Measurements from ENCODE around the gene GMCL2.
A peak's percentile ranks its signal among the peaks of the same experiment; 100 is the strongest.
"Not testable (repeated sequence)": the region's sequence is repeated elsewhere in the genome, so short reads cannot be mapped to it uniquely, and the experiment has no call there.

The GMCL2 gene

DNA sequence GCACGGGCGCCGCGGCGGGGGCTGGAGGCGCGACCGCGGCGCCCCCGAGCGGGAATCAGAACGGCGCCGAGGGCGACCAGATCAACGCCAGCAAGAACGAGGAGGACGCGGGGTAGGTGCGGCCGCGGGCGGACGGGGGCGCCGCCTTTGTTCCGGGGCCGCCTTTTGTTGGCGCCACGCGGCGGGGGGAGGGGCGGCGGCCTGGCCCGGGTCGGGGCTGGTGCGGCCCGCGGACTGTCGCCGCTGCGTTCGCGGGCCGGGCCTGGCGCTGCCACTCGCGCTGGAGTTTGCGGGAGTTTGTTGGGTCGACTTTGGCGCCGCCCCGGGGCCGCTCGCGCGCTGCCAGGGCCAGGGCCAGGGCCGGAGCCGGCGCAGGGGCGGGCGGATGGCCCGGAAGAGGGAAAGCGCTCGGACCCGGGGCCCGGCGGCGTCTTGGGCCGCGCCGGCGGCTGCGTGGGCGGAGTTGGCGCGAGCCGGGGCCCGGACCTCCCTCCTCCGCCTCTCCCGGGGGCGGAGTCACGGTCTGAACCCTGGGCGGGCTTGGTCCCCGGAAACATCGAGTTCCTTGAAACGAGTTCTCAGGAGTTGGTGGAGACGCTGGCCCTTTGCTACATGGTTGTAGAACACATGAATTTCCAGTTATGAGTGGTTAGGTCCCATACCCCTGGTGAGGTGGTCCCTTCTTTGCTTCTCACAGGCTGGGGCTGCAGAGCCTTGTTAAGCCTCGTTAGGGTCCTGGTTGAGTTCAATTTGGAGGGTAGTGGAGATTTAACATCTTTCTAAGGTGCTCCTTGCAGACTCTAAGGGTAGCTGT lies 18.0 kb upstream of the GMCL2 start:
- DNase-seq = peak; percentile 40

GRCh38 chr5:178204182-178204934 lies 17.2 kb upstream of the GMCL2 start, which contains the start of gene HNRNPAB:
Gene HNRNPAB, plus strand, starts transcription at chr5:178204533. Its CDS starts 305 bp downstream, at chr5:178204838.
- peak; percentile 84 for DNase-seq

- DNase-seq = no peak
Observed at GRCh38 chr5:178203670-178204181, 16.6 kb upstream of the GMCL2 start.

GRCh38 chr5:178202541-178202940 lies 15.4 kb upstream of the GMCL2 start:
- no peak for DNase-seq

GRCh38 chr5:178201927-178202235 lies 14.7 kb upstream of the GMCL2 start:
- DNase-seq = peak; percentile 73

GRCh38 chr5:178201221-178201926 lies 14.2 kb upstream of the GMCL2 start:
- no peak for DNase-seq

- DNase-seq = no peak
Observed at GRCh38 chr5:178199581-178200434, 12.6 kb upstream of the GMCL2 start.

GRCh38 chr5:178198706-178199105 lies 11.5 kb upstream of the GMCL2 start:
- DNase-seq = peak; percentile 24

GRCh38 chr5:178198151-178198550 lies 11.0 kb upstream of the GMCL2 start:
- not testable (repeated sequence) for DNase-seq

DNA sequence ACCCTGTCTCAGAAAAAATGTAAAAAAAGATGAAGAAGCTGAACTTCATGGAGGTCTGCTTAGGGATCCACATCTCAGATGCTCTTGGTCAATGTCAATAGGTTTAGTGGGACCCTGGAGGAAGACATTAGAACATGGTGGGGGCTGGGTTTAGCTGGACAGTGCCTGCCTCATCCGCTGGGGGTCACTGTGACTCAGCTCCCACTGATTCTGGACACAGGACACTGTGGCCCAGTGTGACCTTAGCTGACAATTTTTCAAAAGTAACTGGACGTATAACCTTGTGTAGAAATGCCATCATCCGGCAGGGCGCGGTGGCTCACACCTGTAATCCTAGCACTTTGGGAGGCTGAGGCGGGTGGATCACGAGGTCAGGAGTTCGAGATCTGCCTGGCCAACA lies 9.8 kb upstream of the GMCL2 start:
- no peak for DNase-seq

DNA sequence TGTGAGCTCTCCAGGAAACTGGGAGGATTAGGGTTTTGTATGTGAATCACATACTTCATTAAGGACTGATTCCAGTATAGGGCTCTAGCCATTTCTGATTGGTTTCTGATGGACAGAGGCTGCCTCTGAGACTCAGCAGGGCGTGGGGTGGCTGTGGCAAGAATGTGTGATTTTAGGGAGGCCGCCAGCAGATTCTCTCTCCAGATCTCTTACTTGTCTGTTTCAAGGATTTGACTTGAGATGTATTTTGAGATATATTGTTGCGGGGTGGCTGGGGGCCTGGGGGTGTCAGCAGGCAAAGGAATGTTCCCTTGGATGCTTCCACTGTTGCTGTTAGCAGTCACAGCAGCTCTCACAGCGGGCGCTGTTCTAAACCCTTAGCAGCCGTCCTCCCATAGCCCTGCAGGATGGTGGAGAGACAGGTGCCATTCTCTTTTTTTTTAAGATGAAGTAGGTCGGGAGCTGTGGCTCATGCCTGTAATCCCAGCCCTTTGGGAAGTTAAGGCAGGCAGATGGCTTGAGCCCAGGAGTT lies 9.2 kb upstream of the GMCL2 start:
- no peak for DNase-seq

DNA sequence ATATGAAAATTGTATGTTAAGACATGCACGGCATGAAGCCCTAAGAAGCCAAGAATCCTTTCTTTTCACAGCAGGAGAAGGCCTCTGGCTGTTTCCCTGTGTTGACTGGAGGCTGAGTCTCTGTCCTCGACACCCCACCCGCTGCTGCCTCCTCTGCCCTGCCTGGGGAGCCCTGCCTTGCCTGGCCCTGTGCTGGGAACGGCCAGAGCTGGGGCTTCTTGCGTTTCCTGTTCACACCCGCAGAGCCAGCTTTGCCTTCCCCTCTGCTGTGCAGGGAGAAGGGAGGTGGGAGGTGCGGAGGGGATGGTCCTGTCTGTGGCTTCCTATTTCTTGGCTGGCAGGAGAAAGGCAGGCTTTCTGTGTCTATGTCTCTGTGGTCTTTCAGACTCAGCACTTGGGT lies 6.9 kb upstream of the GMCL2 start:
- peak; percentile 26 for DNase-seq

GRCh38 chr5:178193251-178193809 lies 6.2 kb upstream of the GMCL2 start:
- DNase-seq = no peak

DNA sequence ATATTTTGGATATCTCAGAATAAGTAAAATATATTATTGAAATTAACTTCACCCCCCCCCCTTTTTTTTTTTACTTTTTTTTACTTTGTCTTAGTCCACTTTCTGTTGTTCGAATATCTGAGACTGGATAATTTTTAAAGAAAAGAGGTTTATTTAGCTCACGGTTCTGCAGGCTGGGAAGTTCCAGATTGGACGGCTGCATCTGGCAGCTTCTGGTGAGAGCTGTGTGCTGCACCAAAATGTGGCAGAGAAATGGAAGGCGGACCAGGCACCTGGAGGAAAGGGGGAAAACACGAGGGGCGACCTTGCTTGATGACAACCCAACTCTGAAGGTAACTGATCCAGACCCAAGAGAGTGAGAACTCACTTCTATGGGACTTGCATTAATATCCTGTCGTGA lies 5.6 kb upstream of the GMCL2 start:
- DNase-seq = no peak

DNA sequence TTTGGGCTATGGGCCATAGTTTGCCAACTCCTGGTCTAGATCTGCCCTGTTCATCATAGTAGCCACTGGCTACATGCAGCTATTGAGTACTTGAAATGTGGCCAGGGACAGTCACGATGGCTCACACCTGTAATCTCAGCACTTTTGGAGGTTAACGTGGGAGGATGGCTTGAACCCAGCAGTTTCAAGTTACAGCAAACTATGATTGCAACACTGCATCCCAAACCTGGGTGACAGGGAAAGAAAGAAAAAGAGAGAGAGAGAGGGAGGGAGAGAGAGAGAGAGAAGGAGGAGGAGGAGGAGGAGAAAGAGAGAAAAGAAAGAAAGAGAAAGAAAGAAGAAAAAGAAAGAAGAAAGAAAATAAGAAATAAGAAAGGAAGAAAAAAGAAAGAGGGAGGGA lies 5.1 kb upstream of the GMCL2 start:
- no peak for DNase-seq

DNA sequence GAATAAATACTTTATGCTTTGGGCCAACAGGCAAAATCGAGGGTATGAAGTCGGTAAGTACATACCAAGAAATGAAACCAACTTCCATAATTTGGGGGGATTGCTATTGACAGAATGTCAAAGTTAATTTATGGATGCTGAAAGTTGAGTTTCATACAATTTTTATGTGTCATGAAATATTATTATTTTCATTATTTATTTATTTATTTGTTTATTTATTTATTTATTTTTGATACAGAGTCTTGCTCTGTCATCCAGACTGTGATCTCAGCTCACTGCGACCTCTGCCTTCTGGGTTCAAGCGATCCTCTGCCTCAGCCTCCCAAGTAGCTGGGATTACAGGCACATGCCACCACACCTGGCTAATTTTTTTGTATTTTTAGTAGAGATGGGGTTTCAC lies 4.5 kb upstream of the GMCL2 start:
- DNase-seq = no peak

- no peak for DNase-seq
Observed at GRCh38 chr5:178189433-178189832, 2.3 kb upstream of the GMCL2 start.

DNA sequence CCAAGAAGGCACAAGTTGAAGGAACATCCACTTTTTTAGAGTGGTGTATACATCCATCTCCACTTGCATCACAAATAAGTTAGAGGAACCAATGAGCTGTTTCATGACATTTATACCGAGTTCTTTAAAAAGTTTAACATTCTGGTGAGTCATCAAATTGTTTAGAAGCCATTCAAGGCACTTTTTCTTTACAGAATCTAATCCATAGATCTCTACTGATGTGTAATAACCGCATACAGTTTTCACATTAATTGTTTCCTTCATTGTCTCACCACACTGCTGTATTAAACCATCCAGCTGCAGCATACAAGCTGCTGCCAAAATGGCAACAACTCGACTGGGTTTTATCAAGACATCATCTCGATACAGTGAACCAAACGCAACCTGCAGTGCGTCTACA lies 744 bp downstream of the GMCL2 start:
- DNase-seq = peak; percentile 44

DNA sequence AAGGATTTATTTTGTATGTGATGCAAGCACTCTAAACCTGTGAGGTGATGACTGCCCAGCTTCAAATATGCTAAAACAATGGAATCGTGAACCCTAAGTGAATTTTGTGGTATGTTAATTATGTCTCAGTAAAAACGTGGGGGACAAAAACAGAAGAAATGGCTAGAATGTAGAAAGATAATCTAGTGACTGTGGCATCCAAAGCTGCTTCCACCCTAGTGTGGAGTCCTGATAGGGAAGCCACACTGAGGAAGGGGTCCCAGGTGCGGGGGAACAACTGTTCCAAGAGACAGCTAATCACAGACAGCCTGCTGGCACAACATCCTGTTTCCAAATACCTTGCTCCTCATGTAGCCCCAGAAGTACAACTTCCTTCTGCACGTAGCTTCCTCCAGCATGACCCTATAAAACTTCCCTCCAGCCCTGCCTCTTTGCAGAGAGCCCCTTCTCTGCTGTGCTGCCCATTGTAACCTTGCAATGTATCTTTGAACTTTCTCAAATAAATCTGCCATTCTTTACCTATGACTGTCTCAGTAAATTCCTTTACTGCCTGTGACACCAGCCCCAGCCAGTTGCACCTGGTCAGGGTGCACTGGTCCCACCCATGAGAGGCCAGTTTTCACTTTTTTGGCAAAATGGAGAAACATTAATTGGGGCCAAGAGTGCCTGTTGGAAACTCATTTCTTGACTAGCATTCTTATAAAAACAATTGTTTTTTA lies 4.9 kb downstream of the GMCL2 start:
- DNase-seq = peak; percentile 100

DNA sequence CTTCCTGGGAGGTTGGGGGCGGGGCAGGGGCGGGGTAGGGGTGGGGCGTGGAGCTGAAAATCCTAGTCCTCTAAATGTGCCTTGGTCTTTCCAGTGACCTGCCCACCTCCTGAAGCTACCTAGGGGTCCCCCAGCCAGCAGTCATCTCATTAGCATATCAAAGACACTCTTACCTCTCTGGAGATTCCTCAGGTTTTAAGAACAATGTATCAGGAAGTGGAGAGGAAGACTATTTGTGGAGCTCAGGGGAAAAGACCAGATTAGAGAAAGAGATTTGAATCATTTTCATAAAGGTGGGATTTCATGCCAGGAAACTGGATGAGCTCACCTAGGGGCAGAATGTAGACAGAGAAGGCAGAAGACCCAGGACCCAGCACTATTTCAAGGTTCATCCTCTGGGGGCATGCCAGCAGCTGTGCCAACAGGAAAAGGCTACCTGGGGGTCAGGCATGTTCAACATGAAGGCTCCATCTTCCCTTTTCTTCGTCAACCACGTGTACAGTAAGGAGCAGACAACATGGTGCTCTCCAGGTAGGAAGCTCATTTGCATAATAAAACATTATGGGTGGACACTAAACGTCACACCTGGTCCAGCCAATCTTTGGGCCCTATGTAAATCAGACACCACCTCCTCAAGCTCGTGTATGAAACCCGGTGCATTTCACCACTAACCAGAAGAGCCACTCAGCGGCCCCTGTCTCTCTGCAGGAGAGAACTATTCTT lies 6.9 kb downstream of the GMCL2 start:
- no peak for DNase-seq

GRCh38 chr5:178177569-178177968 lies 9.6 kb downstream of the GMCL2 start:
- no peak for DNase-seq

Data from GF-D8 (cell line).